ENCODE data around the gene ZNF414.

ZNF414 gene

GRCh38 chr19:8550070-8550469 is 36.1 kb upstream of the ZNF414 start:
- no peak for DNase-seq
- no peak overlapping the region for H3K27ac ChIP-seq
- H3K4me3 ChIP-seq (ENCODE audit: low read depth, low read length) = no peak overlapping the region
- no peak for TF ChIP-seq CTCF (IDR thresholded peaks at IDR 0.05; ENCODE audit: low read depth, low read length)
- peaks cover 3% of the 10 kb centered on the region for H3K9me3 ChIP-seq (ENCODE audit: severe bottlenecking)
- H3K36me3 ChIP-seq = no peaks in the 10 kb centered on the region
- H3K27me3 ChIP-seq (ENCODE audit: insufficient read depth, low read depth, severe bottlenecking) = no peaks in the 10 kb centered on the region

GRCh38 chr19:8545743-8546142 is 31.8 kb upstream of the ZNF414 start:
- no peaks in the 10 kb centered on the region for H3K36me3 ChIP-seq
- no peak for DNase-seq
- H3K4me3 ChIP-seq (ENCODE audit: low read depth, low read length) = no peak overlapping the region
- H3K9me3 ChIP-seq (ENCODE audit: severe bottlenecking) = no peaks in the 10 kb centered on the region
- no peak for TF ChIP-seq CTCF (IDR thresholded peaks at IDR 0.05; ENCODE audit: low read depth, low read length)
- H3K27ac ChIP-seq = no peak overlapping the region
- no peaks in the 10 kb centered on the region for H3K27me3 ChIP-seq (ENCODE audit: insufficient read depth, low read depth, severe bottlenecking)

- H3K36me3 ChIP-seq = no peaks in the 10 kb centered on the region
- no peak overlapping the region for H3K4me3 ChIP-seq (ENCODE audit: low read depth, low read length)
- no peak for DNase-seq
- no peak overlapping the region for H3K27ac ChIP-seq
- no peaks in the 10 kb centered on the region for H3K27me3 ChIP-seq (ENCODE audit: insufficient read depth, low read depth, severe bottlenecking)
- no peak for TF ChIP-seq CTCF (IDR thresholded peaks at IDR 0.05; ENCODE audit: low read depth, low read length)
- H3K9me3 ChIP-seq (ENCODE audit: severe bottlenecking) = no peaks in the 10 kb centered on the region
Measured at GRCh38 chr19:8544168-8544567, 30.2 kb upstream of the ZNF414 start.

GRCh38 chr19:8539621-8540149 is 25.7 kb upstream of the ZNF414 start:
- no peaks in the 10 kb centered on the region for H3K9me3 ChIP-seq (ENCODE audit: severe bottlenecking)
- TF ChIP-seq CTCF (IDR thresholded peaks at IDR 0.05; ENCODE audit: low read depth, low read length) = no peak
- DNase-seq = no peak
- no peak overlapping the region for H3K4me3 ChIP-seq (ENCODE audit: low read depth, low read length)
- no peak overlapping the region for H3K27ac ChIP-seq
- H3K27me3 ChIP-seq (ENCODE audit: insufficient read depth, low read depth, severe bottlenecking) = no peaks in the 10 kb centered on the region
- no peaks in the 10 kb centered on the region for H3K36me3 ChIP-seq

- Histone ChIP-seq H3K27me3 (ENCODE audit: insufficient read depth, low read depth, severe bottlenecking) (no peaks in the 10 kb centered on the region), H3K9me3 (ENCODE audit: severe bottlenecking) (no peaks in the 10 kb centered on the region), H3K4me3 (ENCODE audit: low read depth, low read length) (no peak overlapping the region), H3K27ac (no peak overlapping the region), H3K36me3 (no peaks in the 10 kb centered on the region)
- no peak for TF ChIP-seq CTCF (IDR thresholded peaks at IDR 0.05; ENCODE audit: low read depth, low read length)
- no peak for DNase-seq
Measured at GRCh38 chr19:8537099-8537498, 23.1 kb upstream of the ZNF414 start.

GRCh38 chr19:8536282-8536681 is 22.3 kb upstream of the ZNF414 start:
- TF ChIP-seq CTCF (IDR thresholded peaks at IDR 0.05; ENCODE audit: low read depth, low read length) = no peak
- DNase-seq = no peak
- no peaks in the 10 kb centered on the region for H3K9me3 ChIP-seq (ENCODE audit: severe bottlenecking)
- no peak overlapping the region for H3K27ac ChIP-seq
- no peaks in the 10 kb centered on the region for H3K27me3 ChIP-seq (ENCODE audit: insufficient read depth, low read depth, severe bottlenecking)
- H3K4me3 ChIP-seq (ENCODE audit: low read depth, low read length) = no peak overlapping the region
- H3K36me3 ChIP-seq = no peaks in the 10 kb centered on the region

All from WERI-Rb-1 (cell line).